GM12878 (cell line): Measurements from ENCODE around the gene MMP11. TPM values are rescaled to one million over a fixed set of nuclear protein-coding genes. Genes with fewer than 3 reads are reported as not detected.

ENCODE experiments used
- ATAC-seq: fragments of 200-7000 bp; cut with Tn5 transposase; 3 replicates; pipeline ENCODE4 v1.9.1; 2020; ENCODE audit warnings: mild to moderate bottlenecking, moderate library complexity
- BruUV-seq: library from RNA; stranded (reverse); fragments of 400-500 nt; replicated peaks from 2 replicates; lab custom pipeline; 2021; lab: Mats Ljungman, UMichigan
- CTCF ChIA-PET: fragments of 300-600 bp; sonication (Branson Sonifier 250); formaldehyde crosslinking; extraction: SDS; loops from one replicate; lab custom pipeline; 2021; ENCODE audit warnings: inconsistent platforms; lab: Yijun Ruan, JAX
- POLR2A ChIA-PET: fragments of 350-600 bp; formaldehyde crosslinking; extraction: SDS; loops from one replicate; lab custom pipeline; 2021; ENCODE audit warnings: inconsistent platforms; lab: Charles Lee
- RAD21 ChIA-PET: fragments of 300-600 bp; sonication (Branson Sonifier 250); formaldehyde crosslinking; loops from one replicate; lab custom pipeline; 2023; ENCODE audit warnings: antibody characterized with exemption; ENCODE audit not compliant: unreplicated experiment; lab: Charles Lee
- SMC1A ChIA-PET: fragments of 300-600 bp; sonication (Branson Sonifier 250); formaldehyde crosslinking; loops from one replicate; lab custom pipeline; 2023; ENCODE audit not compliant: unreplicated experiment, uncharacterized antibody; lab: Charles Lee
- DNase-seq: peaks from one replicate; pipeline ENCODE4 v3.0.0-alpha.2; 2011; ENCODE audit warnings: low read depth, low spot score
- FAIRE-seq: peaks from 3 replicates; lab custom pipeline; 2011; peaks lifted over from hg19 to GRCh38; lab: Jason Lieb, UNC
- H2AFZ ChIP-seq: 2 replicates; pipeline ENCODE4 v1.6.0; 2011; ENCODE audit warnings: low read depth, low read length, control low read depth; ENCODE audit not compliant: control insufficient read depth
- H3K27ac ChIP-seq: 2 replicates; pipeline ENCODE4 v1.5.1; 2011; ENCODE audit warnings: control low read depth; ENCODE audit not compliant: control insufficient read depth, insufficient read depth
- H3K27me3 ChIP-seq, 2 experiments: replicated peaks in 1 of 2; 2 replicates each; pipeline versions ENCODE4 v1.6.0 to v1.6.1; 2011; ENCODE audit warnings: low read length in 1 of 2; ENCODE audit not compliant: control insufficient read depth in 2 of 2, insufficient read depth in 2 of 2
- H3K36me3 ChIP-seq, 2 experiments: 2 replicates each; pipeline ENCODE4 v1.5.1; 2011; ENCODE audit warnings: low read length in 1 of 2; ENCODE audit not compliant: control insufficient read depth in 2 of 2, insufficient read depth in 2 of 2
- H3K4me1 ChIP-seq: 2 replicates; pipeline ENCODE4 v1.6.1; 2011; ENCODE audit warnings: mild to moderate bottlenecking, low read length, moderate library complexity, mixed read lengths; ENCODE audit not compliant: control insufficient read depth, insufficient read depth
- H3K4me2 ChIP-seq: 2 replicates; pipeline ENCODE4 v1.6.0; 2011; ENCODE audit warnings: control low read depth; ENCODE audit not compliant: control insufficient read depth, insufficient read depth
- H3K4me3 ChIP-seq: fragments of 200-600 bp; sonication (generic); 2 replicates; pipeline ENCODE4 v1.5.1; 2016
- H3K79me2 ChIP-seq: 2 replicates; pipeline ENCODE4 v1.6.0; 2011; ENCODE audit warnings: low read length; ENCODE audit not compliant: control insufficient read depth, insufficient read depth
- H3K9ac ChIP-seq: 2 replicates; pipeline ENCODE4 v1.8.0; 2011; ENCODE audit warnings: low read length, control low read depth, mixed read lengths; ENCODE audit not compliant: control insufficient read depth, insufficient read depth
- H3K9me3 ChIP-seq: replicated peaks from 3 replicates; pipeline ENCODE4 v1.5.1; 2011; ENCODE audit warnings: mild to moderate bottlenecking, low read length; ENCODE audit not compliant: control insufficient read depth, insufficient read depth
- H4K20me1 ChIP-seq: 2 replicates; pipeline ENCODE4 v1.6.0; 2011; ENCODE audit not compliant: control insufficient read depth, insufficient read depth
- CREM ChIP-seq: IDR thresholded peaks from 2 replicates; pipeline ENCODE4 v1.6.1; 2014; ENCODE audit warnings: antibody characterized with exemption, low read depth
- ETV6 ChIP-seq, 2 experiments: fragments of 450-650 bp in 1 of 2; IDR thresholded peaks in 1 of 2; conservative IDR thresholded peaks in 1 of 2; 2 replicates each; pipeline ENCODE4 v1.6.1; 2014; ENCODE audit warnings: antibody characterized with exemption in 1 of 2, borderline replicate concordance in 1 of 2, low read depth in 1 of 2, mild to moderate bottlenecking in 1 of 2, moderate library complexity in 1 of 2
- GATAD2B ChIP-seq: fragments of 450-650 bp; conservative IDR thresholded peaks from 2 replicates; pipeline ENCODE4 v1.6.1; 2017; ENCODE audit warnings: low read depth, mild to moderate bottlenecking, moderate library complexity
- JUNB ChIP-seq: IDR thresholded peaks from 2 replicates; pipeline ENCODE4 v1.6.1; 2016; ENCODE audit warnings: antibody characterized with exemption, mild to moderate bottlenecking
- MYC ChIP-seq: IDR thresholded peaks from 2 replicates; pipeline ENCODE4 v1.6.1; 2011; ENCODE audit warnings: mild to moderate bottlenecking, low read length, moderate library complexity, inconsistent platforms; ENCODE audit not compliant: insufficient read depth, insufficient replicate concordance, insufficient read length, severe bottlenecking
- PAX5 ChIP-seq: IDR thresholded peaks from 2 replicates; pipeline ENCODE4 v1.6.1; 2011; ENCODE audit warnings: low read depth, low read length, borderline replicate concordance
- POLR2A ChIP-seq: IDR thresholded peaks from 2 replicates; pipeline ENCODE4 v1.6.1; 2011; ENCODE audit warnings: low read depth, mild to moderate bottlenecking, low read length
- POLR2AphosphoS5 ChIP-seq: IDR thresholded peaks from 2 replicates; pipeline ENCODE4 v1.6.1; 2011; ENCODE audit warnings: mild to moderate bottlenecking, low read length, inconsistent platforms
- POU2F2 ChIP-seq: IDR thresholded peaks from 3 replicates; pipeline ENCODE4 v1.6.1; 2011; ENCODE audit warnings: low read depth, mild to moderate bottlenecking, low read length, borderline replicate concordance
- RCOR1 ChIP-seq: conservative IDR thresholded peaks from 2 replicates; pipeline ENCODE4 v1.6.1; 2012; ENCODE audit warnings: low read depth, low read length, improper control_type of control experiment
- SIX5 ChIP-seq: IDR thresholded peaks from 2 replicates; pipeline ENCODE4 v1.6.1; 2011; ENCODE audit warnings: mild to moderate bottlenecking, low read depth, low read length, moderate library complexity; ENCODE audit not compliant: severe bottlenecking
- STAT1 ChIP-seq: fragments of 450-650 bp; conservative IDR thresholded peaks from 2 replicates; pipeline ENCODE4 v1.6.1; 2014; ENCODE audit warnings: antibody characterized with exemption, mild to moderate bottlenecking
- TAF1 ChIP-seq: IDR thresholded peaks from 2 replicates; pipeline ENCODE4 v1.6.1; 2011; ENCODE audit warnings: mild to moderate bottlenecking, low read depth, low read length, borderline replicate concordance
- TBL1XR1 ChIP-seq: IDR thresholded peaks from 2 replicates; pipeline ENCODE4 v1.6.1; 2012; ENCODE audit warnings: low read depth, low read length, improper control_type of control experiment
- ZNF274 ChIP-seq: IDR thresholded peaks from one replicate; pipeline ENCODE4 v1.8.0; 2011; ENCODE audit not compliant: insufficient read length, insufficient read depth
- ZNF384 ChIP-seq: IDR thresholded peaks from 2 replicates; pipeline ENCODE4 v1.6.1; 2012; ENCODE audit warnings: low read depth, mild to moderate bottlenecking, low read length, improper control_type of control experiment, borderline replicate concordance
- WGBS: methylation state at CpG from one replicate; pipeline ENCODE4 v1.1.6; 2016; ENCODE audit warnings: low lambda C conversion rate; ENCODE audit not compliant: insufficient replicate concordance, insufficient coverage; ENCODE audit errors: missing lambda C conversion rate; 5-methylcytosine and 5-hydroxymethylcytosine counted together
- in situ Hi-C: fragments of 300-500 bp; cut with MboI; formaldehyde crosslinking; loops from 9 replicates; pipeline ENCODE4 v1.14.3; 2018; ENCODE audit warnings: mixed read lengths
- intact Hi-C: fragments of 100-400 bp; cut with micrococcal nuclease; formaldehyde crosslinking; loops from one replicate; pipeline ENCODE4 v1.14.2; 2022; ENCODE audit not compliant: unreplicated experiment
- polyA plus RNA-seq, 11 experiments: library from polyadenylated mRNA; depleted of rRNA in 4 of 11; unstranded in 6 of 11; stranded (reverse) in 5 of 11; fragments of >200 nt; fragmentation: Nextera tagmentation in 4 of 11; fragmentation: Illumina TruSeq in 1 of 11; extraction: Ambion mirVana in 4 of 11; extraction: Trizol in 1 of 11; gene quantifications; 1 replicate in 1 of 11; 2 replicates in 10 of 11; pipeline versions ENCODE4 v1.2.1 to v1.2.3, GENCODE V29; 2011 to 2016; ENCODE audit warnings: inconsistent platforms in 2 of 11, missing spikeins in 2 of 11, low read depth in 1 of 11
- total RNA-seq, 4 experiments: library from RNA; depleted of rRNA in 3 of 4; stranded (reverse); fragments of >200 nt in 3 of 4; fragmentation: Illumina TruSeq in 1 of 4; extraction: Trizol in 1 of 4; gene quantifications; 2 replicates each; pipeline versions ENCODE4 v1.2.1 to v1.2.3, GENCODE V29; 2013 to 2021
- TF ChIP-seq, protein P1 (sequence below): fragments of 450-650 bp; IDR thresholded peaks from 2 replicates; pipeline ENCODE4 v1.6.1; 2014; ENCODE audit warnings: mild to moderate bottlenecking
- TF ChIP-seq, protein P2 (sequence below): IDR thresholded peaks from 2 replicates; pipeline ENCODE4 v1.6.1; 2011; ENCODE audit warnings: mild to moderate bottlenecking, low read depth, low read length, moderate library complexity; ENCODE audit not compliant: insufficient replicate concordance
- TF ChIP-seq, protein P3 (sequence below): fragments of 450-650 bp; IDR thresholded peaks from 2 replicates; pipeline ENCODE4 v1.6.1; 2016; ENCODE audit warnings: mild to moderate bottlenecking

The MMP11 gene
- total and polyA plus RNA-seq, 10 of the 15 experiments (the other 5 are each of a cell fraction or from before 2014, with no cell fraction given): 0.03 to 1.1 (median 0.31) TPM; not detected in 2

DNA sequence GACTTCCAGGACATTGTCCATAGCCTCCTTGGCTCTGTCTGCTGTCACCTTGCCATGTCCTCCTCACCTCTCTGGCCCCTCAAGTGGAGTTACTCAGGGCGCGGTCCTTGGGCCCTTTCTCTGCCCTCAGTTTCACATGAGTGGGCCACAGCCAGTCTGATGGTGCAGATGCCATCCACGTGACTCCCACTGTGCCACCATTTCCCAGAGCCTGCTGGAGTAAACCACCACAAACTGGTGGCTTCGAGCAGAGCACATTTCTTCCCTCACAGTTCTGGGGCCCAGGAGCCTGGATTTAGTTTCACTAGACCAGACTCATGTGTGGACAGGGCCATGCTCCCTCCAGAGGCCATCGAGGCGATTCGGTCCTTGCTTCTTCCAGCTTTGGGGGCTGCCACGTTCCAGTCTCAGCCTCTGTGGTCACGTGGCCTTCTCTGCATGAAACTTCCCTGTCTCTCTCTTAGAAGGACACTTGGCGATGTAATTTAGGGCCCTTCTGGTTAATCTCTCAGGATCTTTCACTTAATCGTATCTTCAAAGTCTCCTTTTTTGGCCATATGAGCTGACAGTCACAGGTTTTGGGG lies 28.7 kb downstream of the MMP11 start (continued):
- 0 out of 2 replicates have a peak, but pooled peaks have one; percentile 28 for TF ChIP-seq RCOR1
- TF ChIP-seq ETV6 (conservative IDR thresholded peaks at IDR 0.05 in 1 of 2, IDR thresholded peaks at IDR 0.05 in 1 of 2; ENCODE audit: borderline replicate concordance in 1 of 2, low read depth in 1 of 2): 0 out of 4 replicates have a peak, but pooled peaks of 1 of the 2 experiments have one; percentile 7

DNA sequence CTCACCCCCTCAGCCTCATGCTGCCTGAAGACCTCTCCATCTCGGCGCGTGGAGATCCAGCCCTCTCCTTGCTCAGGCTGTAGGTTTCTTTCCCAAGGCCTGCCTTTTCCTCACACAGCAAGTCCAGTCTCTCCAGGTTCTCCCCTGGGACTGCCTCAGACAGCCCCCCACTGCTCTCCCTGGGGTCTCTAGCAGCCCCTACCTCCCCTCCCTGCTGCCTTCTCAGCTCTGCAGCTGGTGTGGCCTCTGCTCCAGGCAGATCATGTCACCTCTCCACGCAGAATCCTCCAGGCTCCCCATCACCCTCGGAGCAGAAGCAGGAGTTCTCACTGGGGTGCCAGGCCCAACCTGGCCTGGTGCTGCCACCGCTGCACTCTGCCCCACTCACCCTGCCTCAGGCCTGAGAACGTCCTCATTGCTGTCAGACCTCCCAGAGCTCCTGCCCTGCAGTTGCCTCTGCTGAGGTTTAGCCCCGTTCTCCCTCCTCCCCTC lies 29.3 kb downstream of the MMP11 start:
- FAIRE-seq (no peak), DNase-seq (no peak), ATAC-seq (no peak)
- no TSS peak for BruUV-seq
- ChIA-PET SMC1A (interaction anchor here (1.2 to 1.7 kb wide), 3 partner anchors 13 to 27 kb away, joined by 3 to 5 read pairs (median 3); partner anchors contain the start of gene SMARCB1), POLR2A (interaction anchor here (0.6 to 2.7 kb wide), 3 partner anchors 10 to 43 kb away, joined by 3 to 12 read pairs (median 4); no protein-coding TSS in a partner anchor), RAD21 (interaction anchor here (2.2 kb wide), 1 partner anchor 44 kb away, joined by 7 read pairs; no protein-coding TSS in a partner anchor), CTCF (interaction anchor here (0.6 to 1.3 kb wide), 6 partner anchors 10 to 92 kb away, joined by 3 to 5 read pairs (median 4); partner anchors contain the start of genes DERL3 and MIF)
- Histone ChIP-seq H3K4me3 (no peak overlapping the region), H2AFZ (no peak overlapping the region), H3K9ac (no peak overlapping the region), H3K4me1 (peaks cover 89% of the 10 kb centered on the region), H3K27ac (peak overlapping the region; percentile 89), H3K9me3 (no peaks in the 10 kb centered on the region), H4K20me1 (no peaks in the 10 kb centered on the region), H3K79me2 (peaks cover 35% of the 10 kb centered on the region), H3K36me3 (peaks cover 18 to 28% of the 10 kb centered on the region in 2 experiments), H3K4me2 (peak overlapping the region; percentile 100; the same call in 1 of the 2 replicates), H3K27me3 (no peaks in the 10 kb centered on the region)
- in situ Hi-C loops (no loop called here), intact Hi-C loops (loop anchor here (2.0 kb wide), 1 partner anchor 37 kb away; the partner anchor contains the start of gene DERL3)
- 89% methylated on average over 8 of the region's 8 CpGs for WGBS
- TF ChIP-seq ZNF384 (no peak), PAX5 (no peak), MYC (no peak), POLR2AphosphoS5 (no peak; the same call in 1 of the 2 replicates), JUNB (no peak), CREM (no peak), POU2F2 (no peak), POLR2A (no peak; the same call in 1 of the 2 replicates), GATAD2B (no peak), TBL1XR1 (no peak), ZNF274 (no peak), SIX5 (no peak), STAT1 (no peak), TAF1 (no peak)
- TF ChIP-seq, protein P1, sequence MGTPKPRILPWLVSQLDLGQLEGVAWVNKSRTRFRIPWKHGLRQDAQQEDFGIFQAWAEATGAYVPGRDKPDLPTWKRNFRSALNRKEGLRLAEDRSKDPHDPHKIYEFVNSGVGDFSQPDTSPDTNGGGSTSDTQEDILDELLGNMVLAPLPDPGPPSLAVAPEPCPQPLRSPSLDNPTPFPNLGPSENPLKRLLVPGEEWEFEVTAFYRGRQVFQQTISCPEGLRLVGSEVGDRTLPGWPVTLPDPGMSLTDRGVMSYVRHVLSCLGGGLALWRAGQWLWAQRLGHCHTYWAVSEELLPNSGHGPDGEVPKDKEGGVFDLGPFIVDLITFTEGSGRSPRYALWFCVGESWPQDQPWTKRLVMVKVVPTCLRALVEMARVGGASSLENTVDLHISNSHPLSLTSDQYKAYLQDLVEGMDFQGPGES: no peak
- TF ChIP-seq, protein P2, sequence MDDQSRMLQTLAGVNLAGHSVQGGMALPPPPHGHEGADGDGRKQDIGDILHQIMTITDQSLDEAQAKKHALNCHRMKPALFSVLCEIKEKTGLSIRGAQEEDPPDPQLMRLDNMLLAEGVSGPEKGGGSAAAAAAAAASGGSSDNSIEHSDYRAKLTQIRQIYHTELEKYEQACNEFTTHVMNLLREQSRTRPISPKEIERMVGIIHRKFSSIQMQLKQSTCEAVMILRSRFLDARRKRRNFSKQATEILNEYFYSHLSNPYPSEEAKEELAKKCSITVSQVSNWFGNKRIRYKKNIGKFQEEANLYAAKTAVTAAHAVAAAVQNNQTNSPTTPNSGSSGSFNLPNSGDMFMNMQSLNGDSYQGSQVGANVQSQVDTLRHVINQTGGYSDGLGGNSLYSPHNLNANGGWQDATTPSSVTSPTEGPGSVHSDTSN: no peak
- TF ChIP-seq, protein P3, sequence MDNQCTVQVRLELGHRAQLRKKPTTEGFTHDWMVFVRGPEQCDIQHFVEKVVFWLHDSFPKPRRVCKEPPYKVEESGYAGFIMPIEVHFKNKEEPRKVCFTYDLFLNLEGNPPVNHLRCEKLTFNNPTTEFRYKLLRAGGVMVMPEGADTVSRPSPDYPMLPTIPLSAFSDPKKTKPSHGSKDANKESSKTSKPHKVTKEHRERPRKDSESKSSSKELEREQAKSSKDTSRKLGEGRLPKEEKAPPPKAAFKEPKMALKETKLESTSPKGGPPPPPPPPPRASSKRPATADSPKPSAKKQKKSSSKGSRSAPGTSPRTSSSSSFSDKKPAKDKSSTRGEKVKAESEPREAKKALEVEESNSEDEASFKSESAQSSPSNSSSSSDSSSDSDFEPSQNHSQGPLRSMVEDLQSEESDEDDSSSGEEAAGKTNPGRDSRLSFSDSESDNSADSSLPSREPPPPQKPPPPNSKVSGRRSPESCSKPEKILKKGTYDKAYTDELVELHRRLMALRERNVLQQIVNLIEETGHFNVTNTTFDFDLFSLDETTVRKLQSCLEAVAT: no peak
